ENCODE measurements around the gene CLASP1. TPM values are rescaled to one million over a fixed set of nuclear protein-coding genes. Genes with fewer than 3 reads are reported as not detected.
"Not testable (repeated sequence)": the region's sequence is repeated elsewhere in the genome, so short reads cannot be mapped to it uniquely, and the experiment has no call there.

CLASP1 gene
- total and polyA plus RNA-seq, 4 donors, result 7.5 to 50.0 (median 21.9) TPM

DNA sequence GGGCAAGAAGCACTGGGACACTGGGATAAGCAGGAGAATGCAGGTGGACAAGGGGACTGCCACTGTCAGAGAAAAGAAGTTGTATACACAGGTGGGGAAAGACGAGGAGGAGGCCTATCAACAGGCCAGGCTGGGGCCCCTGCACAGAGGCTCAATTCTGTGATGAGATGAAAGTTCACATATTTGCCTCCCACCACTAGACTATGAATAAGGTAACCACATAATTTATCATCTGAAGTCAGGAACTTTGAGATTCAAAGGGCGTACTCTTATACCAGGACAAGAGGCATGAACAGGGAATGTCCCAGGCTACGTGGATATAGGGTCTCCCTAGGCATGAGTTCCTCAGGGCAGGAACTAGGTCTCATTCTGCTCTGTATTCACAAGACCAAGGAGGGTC lies 84.4 kb downstream of the CLASP1 start:
- Histone ChIP-seq H3K4me3 (ENCODE audit: low read depth in 1 of 3, low read length in 3 of 3) (no peak overlapping the region), H3K9me3 (ENCODE audit: control insufficient read depth in 4 of 4, low read length in 3 of 4) (no peaks in the 10 kb centered on the region), H3K27me3 (ENCODE audit: control insufficient read depth in 4 of 4, insufficient read depth in 4 of 4, low read length in 3 of 4) (no peaks in the 10 kb centered on the region), H3K36me3 (ENCODE audit: control insufficient read depth in 4 of 4, insufficient read depth in 3 of 4, low read depth in 1 of 4, low read length in 3 of 4) (no peaks in the 10 kb centered on the region), H3K27ac (ENCODE audit: low read depth in 1 of 2, low read length in 2 of 2) (no peak overlapping the region), H3K4me1 (ENCODE audit: control insufficient read depth in 4 of 4, insufficient read depth in 4 of 4, low read length in 3 of 4) (peaks cover 5 to 39% (median 14%) of the 10 kb centered on the region in 4 donors), H3K9ac (ENCODE audit: low read depth in 1 of 2, low read length in 2 of 2) (no peak overlapping the region)
- TF ChIP-seq, protein P1, sequence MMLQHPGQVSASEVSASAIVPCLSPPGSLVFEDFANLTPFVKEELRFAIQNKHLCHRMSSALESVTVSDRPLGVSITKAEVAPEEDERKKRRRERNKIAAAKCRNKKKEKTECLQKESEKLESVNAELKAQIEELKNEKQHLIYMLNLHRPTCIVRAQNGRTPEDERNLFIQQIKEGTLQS (IDR thresholded peaks at IDR 0.05), result no peak
- TF ChIP-seq, protein P2, sequence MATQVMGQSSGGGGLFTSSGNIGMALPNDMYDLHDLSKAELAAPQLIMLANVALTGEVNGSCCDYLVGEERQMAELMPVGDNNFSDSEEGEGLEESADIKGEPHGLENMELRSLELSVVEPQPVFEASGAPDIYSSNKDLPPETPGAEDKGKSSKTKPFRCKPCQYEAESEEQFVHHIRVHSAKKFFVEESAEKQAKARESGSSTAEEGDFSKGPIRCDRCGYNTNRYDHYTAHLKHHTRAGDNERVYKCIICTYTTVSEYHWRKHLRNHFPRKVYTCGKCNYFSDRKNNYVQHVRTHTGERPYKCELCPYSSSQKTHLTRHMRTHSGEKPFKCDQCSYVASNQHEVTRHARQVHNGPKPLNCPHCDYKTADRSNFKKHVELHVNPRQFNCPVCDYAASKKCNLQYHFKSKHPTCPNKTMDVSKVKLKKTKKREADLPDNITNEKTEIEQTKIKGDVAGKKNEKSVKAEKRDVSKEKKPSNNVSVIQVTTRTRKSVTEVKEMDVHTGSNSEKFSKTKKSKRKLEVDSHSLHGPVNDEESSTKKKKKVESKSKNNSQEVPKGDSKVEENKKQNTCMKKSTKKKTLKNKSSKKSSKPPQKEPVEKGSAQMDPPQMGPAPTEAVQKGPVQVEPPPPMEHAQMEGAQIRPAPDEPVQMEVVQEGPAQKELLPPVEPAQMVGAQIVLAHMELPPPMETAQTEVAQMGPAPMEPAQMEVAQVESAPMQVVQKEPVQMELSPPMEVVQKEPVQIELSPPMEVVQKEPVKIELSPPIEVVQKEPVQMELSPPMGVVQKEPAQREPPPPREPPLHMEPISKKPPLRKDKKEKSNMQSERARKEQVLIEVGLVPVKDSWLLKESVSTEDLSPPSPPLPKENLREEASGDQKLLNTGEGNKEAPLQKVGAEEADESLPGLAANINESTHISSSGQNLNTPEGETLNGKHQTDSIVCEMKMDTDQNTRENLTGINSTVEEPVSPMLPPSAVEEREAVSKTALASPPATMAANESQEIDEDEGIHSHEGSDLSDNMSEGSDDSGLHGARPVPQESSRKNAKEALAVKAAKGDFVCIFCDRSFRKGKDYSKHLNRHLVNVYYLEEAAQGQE (IDR thresholded peaks at IDR 0.05), result no peak
- TF ChIP-seq HNF4G (IDR thresholded peaks at IDR 0.05), result no peak
- DNase-seq (ENCODE audit: low spot score), result no peak
- WGBS, result 93% methylated on average over 3 of the region's 3 CpGs

DNA sequence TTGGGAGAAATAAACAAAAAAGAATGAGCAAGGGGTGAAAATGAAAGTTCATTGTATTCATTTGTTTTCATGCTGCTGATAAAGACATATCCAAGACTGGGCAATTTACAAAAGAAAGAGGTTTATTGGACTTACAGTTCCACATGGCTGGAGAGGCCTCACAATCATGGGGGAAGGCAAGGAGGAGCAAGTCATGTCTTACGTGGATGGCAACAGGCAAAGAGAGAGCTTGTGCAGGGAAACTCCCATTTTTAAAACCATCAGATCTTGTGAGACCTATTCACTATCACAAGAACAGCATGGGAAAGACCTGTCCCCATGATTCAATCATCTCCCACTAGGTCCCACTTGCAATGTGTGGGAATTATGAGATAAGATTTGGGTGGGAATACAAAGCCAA lies 85.5 kb downstream of the CLASP1 start:
- not testable (repeated sequence) for H3K36me3 ChIP-seq (ENCODE audit: control insufficient read depth in 4 of 4, insufficient read depth in 3 of 4, low read depth in 1 of 4, low read length in 3 of 4); H3K9me3 ChIP-seq (ENCODE audit: control insufficient read depth in 4 of 4, low read length in 3 of 4); H3K27me3 ChIP-seq (ENCODE audit: control insufficient read depth in 4 of 4, insufficient read depth in 4 of 4, low read length in 3 of 4); DNase-seq (ENCODE audit: low spot score); H3K4me3 ChIP-seq (ENCODE audit: low read depth in 1 of 3, low read length in 3 of 3); H3K27ac ChIP-seq (ENCODE audit: low read depth in 1 of 2, low read length in 2 of 2); H3K9ac ChIP-seq (ENCODE audit: low read depth in 1 of 2, low read length in 2 of 2)
- WGBS, result 71% methylated on average over 1 of the region's 1 CpG
- H3K4me1 ChIP-seq (ENCODE audit: control insufficient read depth in 4 of 4, insufficient read depth in 4 of 4, low read length in 3 of 4), result peaks cover 5 to 39% (median 14%) of the 10 kb centered on the region in 4 donors

DNA sequence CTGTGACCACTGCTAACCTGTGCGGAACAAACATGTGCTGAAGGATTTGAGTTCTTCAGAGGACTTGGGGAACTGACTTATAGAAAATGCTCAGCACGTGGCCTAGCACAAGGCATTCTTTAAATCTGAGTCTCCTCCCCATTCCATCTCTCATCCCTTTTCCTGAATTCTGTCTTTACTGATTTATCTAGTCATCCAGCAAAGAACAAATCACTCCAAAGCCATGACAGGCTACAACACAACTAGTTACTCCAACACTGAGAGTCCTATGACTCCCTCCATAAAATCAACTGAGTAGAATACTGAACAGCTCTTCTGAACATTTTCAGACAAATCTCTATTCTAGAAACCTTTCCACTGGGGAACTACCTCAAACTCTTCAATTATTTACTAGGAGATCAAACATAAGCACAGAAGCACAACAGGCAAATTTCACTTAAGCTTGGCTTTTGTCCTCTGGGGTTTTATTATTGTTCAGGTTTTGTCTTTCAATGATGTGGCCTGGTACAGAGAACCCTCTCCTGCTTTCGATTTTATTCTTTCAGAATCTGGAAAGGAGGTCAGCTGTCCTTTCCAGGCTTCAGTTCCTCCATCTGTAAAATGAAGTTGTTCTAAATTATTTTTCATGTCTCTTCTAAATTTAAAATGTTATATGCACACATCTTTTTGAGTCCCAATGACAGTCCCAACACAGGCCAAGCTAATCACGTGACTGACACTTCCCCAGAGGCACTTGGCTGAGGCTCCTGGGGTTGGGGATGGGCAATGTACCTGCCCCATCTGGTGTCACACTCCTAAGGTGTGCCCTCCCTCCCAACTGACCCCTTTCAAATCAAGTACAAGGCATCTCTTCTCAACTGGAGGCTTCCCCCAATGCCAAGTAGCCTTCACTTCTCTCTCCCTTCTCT lies 86.7 kb downstream of the CLASP1 start:
- no peaks in the 10 kb centered on the region for H3K9me3 ChIP-seq (ENCODE audit: control insufficient read depth in 4 of 4, low read length in 3 of 4)
- peak overlapping the region in 1 of 2 donors; percentile 26 for H3K9ac ChIP-seq (ENCODE audit: low read depth in 1 of 2, low read length in 2 of 2)
- H3K27me3 ChIP-seq (ENCODE audit: control insufficient read depth in 4 of 4, insufficient read depth in 4 of 4, low read length in 3 of 4), result no peaks in the 10 kb centered on the region
- WGBS, result 74% methylated on average over 4 of the region's 4 CpGs
- H3K4me3 ChIP-seq (ENCODE audit: low read depth in 1 of 3, low read length in 3 of 3), result no peak overlapping the region
- H3K36me3 ChIP-seq (ENCODE audit: control insufficient read depth in 4 of 4, insufficient read depth in 3 of 4, low read depth in 1 of 4, low read length in 3 of 4), result no peaks in the 10 kb centered on the region
- TF ChIP-seq, protein P3, sequence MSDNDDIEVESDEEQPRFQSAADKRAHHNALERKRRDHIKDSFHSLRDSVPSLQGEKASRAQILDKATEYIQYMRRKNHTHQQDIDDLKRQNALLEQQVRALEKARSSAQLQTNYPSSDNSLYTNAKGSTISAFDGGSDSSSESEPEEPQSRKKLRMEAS (IDR thresholded peaks at IDR 0.05), result no peak
- no peak for TF ChIP-seq HNF4G (IDR thresholded peaks at IDR 0.05)
- TF ChIP-seq HNF4A (conservative IDR thresholded peaks at IDR 0.05), result peak in 1 of 2 donors; percentile 15
- no peak for DNase-seq (ENCODE audit: low spot score)
- H3K27ac ChIP-seq (ENCODE audit: low read depth in 1 of 2, low read length in 2 of 2), result no peak overlapping the region
- peaks cover 5 to 33% (median 14%) of the 10 kb centered on the region in 4 donors for H3K4me1 ChIP-seq (ENCODE audit: control insufficient read depth in 4 of 4, insufficient read depth in 4 of 4, low read length in 3 of 4)
